GM18873 (cell line): ENCODE data around the gene PPP2R2D.

Experiments
- ATAC-seq: cut with Tn5 transposase; IDR thresholded peaks from one replicate; pipeline ENCODE4 v1.9.1; 2021; ENCODE audit warnings: mild to moderate bottlenecking, moderate library complexity, moderate number of reproducible peaks; ENCODE audit not compliant: unreplicated experiment, low FRiP score

Gene PPP2R2D

GRCh38 chr10:131925011-131925649 is 24.3 kb downstream of the PPP2R2D start:
- no peak for ATAC-seq

DNA sequence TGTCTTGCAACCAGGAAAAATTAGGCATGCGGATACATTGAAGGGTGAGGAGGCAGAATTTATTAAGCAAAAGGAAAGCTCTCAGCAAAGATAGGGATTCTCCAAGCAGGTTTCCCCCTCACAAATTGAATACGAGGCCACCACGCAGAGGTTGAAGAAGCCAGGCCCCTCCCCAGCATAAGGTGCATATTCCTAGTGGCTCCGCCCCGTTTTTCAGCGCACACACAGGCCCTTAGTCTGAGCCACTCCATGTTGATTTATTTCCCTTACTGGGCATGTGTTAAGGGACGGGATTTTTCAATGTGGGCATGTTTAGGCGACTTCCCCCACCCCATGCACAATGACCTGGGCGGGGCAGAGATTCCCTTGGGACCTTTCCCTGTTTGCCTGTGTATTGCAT is 24.9 kb downstream of the PPP2R2D start:
- no peak for ATAC-seq

DNA sequence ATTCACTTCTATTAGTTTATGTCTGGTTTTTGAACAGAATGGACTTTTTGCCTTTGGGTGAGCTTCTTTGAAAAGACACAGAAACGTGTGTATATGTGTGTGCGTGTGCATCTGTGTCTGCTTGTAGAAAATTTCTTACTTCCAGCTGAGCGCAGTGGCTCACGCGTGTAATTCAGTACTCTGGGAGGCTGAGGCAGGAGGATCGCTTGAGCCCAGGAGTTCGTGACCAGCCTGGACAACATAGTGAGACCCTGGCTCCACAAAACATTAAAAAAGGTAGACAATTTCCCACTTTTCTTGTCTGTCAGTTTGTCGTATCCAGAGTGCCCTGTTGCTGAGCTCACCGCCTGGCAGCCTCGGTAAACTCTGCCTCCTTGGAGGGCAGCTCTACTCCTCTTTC is 25.4 kb downstream of the PPP2R2D start:
- ATAC-seq, result no peak

DNA sequence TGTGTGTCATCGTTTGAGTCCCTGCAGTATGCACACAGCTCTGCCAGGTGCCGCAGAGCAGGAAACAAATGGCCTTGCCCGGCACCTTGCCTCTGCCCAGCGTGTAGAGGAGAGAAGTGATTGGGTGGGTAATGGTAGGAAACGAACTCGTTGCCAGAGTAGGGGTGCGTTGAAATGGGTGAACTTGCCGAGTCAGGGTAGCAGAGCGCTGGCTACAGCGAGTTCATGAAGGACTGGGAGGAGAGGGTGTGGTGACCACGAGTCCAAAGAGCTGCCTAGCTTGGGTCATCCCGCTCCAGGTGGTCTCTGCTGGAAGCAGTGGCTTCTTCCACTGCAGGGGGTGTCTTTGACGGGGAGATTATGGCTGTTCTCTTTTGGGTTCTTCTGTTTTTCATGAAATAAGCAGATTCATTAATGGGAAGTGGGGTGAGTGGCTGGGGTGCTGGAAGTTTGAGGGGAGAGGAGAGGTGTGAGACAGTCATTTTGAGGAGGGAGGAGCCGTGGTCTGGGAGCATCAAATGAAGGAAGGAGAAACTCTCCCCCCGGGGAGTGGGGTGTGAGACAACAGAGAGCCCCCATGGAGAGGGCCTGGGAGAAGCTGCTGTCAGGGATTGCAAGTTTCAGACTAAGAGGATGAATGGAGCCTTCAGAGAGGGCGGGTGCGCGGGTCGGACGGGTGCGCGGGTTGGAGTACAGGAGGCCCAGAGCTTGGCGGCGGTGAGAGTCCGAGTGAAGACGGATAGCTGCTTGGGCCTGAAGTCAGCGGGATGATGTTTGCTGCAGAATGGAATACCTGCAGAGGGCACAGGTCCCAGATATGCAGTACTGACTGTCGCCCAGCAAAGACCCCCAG is 26.2 kb downstream of the PPP2R2D start:
- ATAC-seq, result no peak

DNA sequence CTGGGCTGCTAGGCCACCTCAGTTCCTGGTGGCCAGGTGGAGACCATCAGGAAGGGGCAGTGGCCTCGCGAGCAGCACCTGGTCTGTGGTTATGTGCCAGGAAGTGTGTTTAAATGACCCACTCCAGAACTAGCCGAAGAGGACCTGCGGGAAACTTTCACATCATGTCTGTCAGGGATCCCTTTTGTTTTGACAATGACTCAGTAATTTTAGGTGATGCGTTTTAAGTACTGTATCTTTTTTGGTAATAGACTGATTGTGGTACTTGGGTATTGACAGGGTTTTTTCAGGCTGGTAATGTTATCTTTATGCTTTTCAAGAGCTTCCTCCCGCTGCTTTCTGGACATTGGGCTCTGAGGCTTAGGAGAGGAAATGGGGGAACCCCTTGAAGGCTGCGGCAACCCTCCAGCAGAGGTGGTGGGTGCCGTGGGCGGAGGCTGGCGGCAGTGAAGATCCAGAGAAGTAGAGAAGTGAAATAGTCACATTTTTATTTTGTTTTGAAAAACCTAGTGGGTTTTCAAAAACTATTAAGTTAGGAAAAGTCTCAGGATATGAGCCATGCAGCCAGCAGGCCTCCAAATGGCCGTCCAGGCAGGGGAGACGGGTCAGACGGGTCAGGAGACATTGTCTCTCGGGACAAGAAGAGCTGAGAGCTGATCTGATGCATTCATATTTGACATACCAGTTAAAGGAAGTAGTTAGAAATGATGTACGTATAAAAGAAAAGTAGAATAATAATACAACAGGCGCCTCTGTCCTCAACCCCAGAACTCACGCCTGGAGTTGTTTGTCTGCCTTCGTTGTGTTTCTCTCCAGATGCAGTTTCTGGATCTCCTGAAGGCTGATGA is 27.7 kb downstream of the PPP2R2D start:
- peak; percentile 66 for ATAC-seq

GRCh38 chr10:131929122-131929845 is 28.5 kb downstream of the PPP2R2D start:
- ATAC-seq, result no peak

DNA sequence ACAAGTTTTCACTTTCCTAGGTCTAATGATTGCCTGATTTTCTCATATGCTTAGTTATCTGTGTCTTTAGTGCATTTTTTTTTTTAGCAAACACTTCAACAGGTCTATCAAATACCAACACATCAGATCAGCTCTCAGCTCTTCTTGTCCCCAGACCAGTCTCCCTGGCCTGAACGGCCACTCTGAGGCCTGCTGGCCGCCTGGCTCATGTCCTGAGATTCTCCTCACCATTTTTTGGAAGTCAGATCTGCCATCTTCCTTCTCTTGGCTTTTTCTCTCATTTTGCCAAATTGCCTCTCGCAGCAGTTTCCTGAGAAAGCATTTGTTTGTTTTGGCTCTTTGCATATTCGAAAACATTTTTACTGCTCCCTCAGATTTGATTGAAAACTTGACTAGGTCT is 29.3 kb downstream of the PPP2R2D start:
- ATAC-seq, result no peak

DNA sequence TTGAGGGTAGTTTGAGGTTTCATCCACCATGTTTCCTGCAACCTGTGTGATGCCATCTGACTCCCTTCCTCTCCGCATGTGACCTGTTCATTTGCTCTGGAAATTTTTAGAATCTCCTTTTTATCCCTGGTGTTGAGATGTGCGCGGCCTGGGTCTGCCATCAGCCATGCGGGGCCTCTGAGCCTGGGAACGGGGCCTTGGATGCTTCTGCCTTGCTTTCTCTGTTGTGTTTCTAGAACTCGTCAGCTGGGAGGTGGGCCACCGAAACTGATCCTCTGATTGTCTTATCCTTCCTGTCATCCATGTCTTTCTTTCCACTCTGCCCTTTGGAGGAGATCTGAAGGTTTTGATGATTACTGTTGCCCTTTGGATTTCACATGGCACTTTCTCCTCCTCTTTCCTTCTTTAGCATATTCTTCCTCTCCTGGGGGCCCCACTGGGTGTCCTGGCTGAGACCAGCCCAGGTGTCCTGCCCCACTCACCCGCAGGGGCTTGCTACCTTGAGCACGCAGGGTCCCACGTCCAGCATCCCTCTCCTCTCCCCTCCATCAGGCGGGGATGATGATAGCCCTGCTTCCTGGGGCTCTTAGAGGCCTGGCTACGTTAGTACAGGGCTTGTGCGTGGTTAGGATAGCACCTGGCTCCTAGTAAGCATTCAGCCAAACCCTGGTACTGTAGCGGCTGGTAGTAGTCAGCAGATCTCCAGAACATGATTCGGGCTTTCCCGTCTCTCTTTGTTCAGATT is 29.9 kb downstream of the PPP2R2D start:
- ATAC-seq, result no peak

- ATAC-seq, result no peak
Observed at GRCh38 chr10:131931981-131932380, 31.2 kb downstream of the PPP2R2D start.

GRCh38 chr10:131933016-131933695 is 32.3 kb downstream of the PPP2R2D start:
- no peak for ATAC-seq

DNA sequence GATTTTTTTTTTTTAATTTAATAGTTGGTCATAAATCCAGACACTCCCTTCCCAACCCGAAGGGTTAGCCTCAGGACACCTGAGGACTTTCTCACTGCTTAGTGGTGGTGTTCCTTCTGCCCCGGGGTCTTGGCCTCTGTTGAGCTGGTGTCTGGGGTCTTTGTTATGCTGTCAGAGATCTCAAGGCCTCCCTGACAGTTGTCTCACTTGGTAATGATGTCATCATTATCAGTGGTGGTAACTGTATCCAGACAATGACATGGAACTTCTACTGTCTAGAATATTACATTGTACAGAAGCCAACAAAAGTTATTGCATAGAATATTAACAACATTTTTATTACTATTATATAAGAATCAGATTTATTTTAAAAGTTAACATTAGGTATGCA is 32.9 kb downstream of the PPP2R2D start:
- ATAC-seq, result no peak

DNA sequence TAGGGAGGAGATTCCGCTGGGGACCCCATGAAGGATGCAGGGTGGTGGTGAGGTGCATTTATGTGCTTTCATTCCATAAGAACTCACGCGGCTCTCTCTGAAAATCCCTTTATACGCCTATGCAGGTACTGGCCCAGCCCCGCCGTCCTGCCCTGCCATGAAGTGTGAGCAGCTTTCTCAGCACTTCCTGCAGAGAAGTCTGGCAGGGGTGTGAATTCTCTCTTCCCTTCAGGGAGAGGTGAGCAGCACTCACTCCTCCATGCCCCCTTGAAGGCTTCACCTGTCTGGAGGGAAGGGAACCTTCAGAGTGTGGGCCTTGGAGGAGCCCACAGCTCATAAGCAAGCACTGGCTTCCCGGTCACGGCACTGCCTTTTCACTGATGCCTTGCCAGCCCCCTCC is 34.0 kb downstream of the PPP2R2D start:
- ATAC-seq, result no peak

DNA sequence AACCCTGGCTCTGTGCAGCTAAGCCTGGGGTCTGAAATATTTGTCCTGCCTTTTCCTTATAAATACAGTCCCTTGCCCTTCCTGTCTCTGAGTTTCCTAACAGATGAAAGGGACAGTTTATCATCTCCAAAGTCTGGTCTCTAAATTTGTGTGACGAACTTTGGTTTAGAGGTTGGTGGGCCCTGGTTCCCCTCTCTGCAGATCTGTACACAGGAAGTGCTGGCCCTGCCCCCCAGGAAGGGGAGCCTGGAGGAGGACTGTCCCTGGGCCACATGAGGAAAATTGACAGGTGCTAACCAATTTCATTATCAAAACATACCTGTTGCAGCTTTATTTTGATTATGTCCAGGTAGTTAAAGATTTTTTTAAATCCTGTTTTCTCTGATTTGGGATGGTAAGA is 34.5 kb downstream of the PPP2R2D start:
- no peak for ATAC-seq

DNA sequence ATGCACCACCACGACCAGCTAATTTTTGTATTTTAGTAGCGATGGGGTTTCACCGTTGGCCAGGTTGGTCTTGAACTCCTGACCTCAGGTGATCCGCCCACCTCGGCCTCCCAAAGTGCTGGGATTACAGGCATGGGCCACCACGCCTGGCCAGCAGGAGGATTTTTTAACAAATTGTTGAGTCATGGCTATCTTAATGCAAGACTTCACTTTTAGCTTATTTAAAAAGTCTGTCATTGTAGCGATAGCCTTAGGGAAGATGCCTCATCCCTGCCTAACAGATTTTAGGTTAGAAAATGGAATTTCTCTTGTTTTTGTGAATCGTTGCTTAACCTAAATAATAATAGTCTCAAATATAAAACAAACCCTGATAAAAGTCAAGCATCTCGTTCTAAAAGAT is 35.5 kb downstream of the PPP2R2D start:
- no peak for ATAC-seq

DNA sequence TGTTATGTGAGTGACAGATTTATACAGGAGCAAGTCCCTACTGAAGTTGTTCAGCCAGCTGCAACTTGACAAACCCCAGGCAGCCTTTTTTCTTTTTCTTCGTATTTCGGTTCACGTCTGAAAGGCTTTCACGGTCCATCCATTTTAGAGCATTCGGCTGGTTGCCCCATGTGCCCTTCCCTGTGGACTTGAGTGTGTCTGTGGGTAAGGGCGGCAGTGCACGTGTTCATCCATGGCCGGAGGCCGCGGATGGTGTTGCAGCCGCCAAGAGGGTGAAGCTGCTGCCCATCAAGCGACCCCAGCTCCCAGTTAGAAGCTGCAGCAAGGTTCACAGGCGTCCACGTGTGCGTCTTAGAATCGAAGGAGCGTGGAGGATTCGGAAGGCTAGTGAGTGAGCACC is 35.9 kb downstream of the PPP2R2D start:
- no peak for ATAC-seq

DNA sequence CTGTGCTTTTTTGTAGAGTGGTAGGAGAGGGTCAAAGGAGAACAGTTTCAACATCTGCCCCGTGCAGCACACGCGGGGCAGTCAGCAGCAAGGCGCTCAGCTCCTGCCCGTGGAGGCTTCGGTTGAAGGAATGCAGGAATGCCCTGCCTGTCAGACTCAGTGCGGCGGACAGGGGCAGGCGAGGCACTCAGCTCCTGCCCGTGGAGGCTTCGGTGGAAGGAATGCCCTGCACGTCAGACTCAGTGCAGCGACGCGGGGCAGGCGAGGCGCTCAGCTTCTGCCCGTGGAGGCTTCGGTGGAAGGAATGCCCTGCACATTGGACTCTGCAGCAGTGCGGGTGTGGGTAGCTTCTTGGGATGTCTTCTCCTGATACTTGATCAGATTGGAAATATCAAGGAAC is 37.0 kb downstream of the PPP2R2D start:
- ATAC-seq, result no peak

DNA sequence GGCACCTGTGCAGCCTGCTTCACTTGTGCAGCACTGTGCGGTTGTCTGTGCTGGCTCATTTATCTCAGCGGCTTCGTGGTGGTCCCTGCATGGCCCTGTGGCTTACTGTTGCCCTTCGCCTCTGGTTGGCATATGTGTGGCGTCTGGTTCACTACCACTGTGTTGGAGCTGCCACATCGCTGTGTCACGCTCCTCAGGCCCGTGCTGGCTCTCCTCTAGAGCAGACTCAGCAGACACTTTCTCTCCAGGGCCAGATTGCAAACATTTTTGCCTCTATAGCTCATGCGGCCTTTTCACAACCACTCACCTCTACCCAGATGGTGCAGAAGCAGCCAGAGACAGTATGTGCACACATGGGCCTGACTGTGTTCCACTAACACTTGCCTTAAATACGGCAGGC is 37.9 kb downstream of the PPP2R2D start:
- no peak for ATAC-seq

GRCh38 chr10:131942455-131942854 is 41.6 kb downstream of the PPP2R2D start:
- ATAC-seq, result no peak
